GM23338 (cell line): ENCODE results near the gene MARCKSL1. TPM values are rescaled to one million over a fixed set of nuclear protein-coding genes. Genes with fewer than 3 reads are reported as not detected.

Experiments used
- ATAC-seq: fragments of 200-7000 bp; cut with Tn5 transposase; 3 replicates; pipeline ENCODE4 v1.9.1; 2020
- DNase-seq: peaks from one replicate; pipeline ENCODE4 v3.0.0-alpha.2; 2015; ENCODE audit warnings: low spot score
- H2AFZ ChIP-seq: fragments of 200-600 bp; sonication (generic); 2 replicates; pipeline ENCODE4 v1.8.0; 2016; ENCODE audit warnings: antibody characterized with exemption, mild to moderate bottlenecking, moderate library complexity
- H3F3A ChIP-seq: fragments of 200-600 bp; sonication (generic); replicated peaks from 2 replicates; pipeline ENCODE4 v1.8.0; 2017; ENCODE audit warnings: antibody characterized with exemption, mixed run types, low read depth
- H3K27ac ChIP-seq: fragments of 200-600 bp; sonication (generic); 2 replicates; pipeline ENCODE4 v1.6.1; 2016; ENCODE audit warnings: low read depth
- H3K27me3 ChIP-seq: fragments of 200-600 bp; sonication (generic); 2 replicates; pipeline ENCODE4 v1.8.0; 2016; ENCODE audit warnings: mild to moderate bottlenecking, mixed run types, moderate library complexity; ENCODE audit not compliant: insufficient read depth
- H3K36me3 ChIP-seq: fragments of 200-600 bp; sonication (generic); 2 replicates; pipeline ENCODE4 v1.8.0; 2016; ENCODE audit warnings: mild to moderate bottlenecking; ENCODE audit not compliant: insufficient read depth
- H3K4me1 ChIP-seq: fragments of 200-600 bp; sonication (generic); 2 replicates; pipeline ENCODE4 v1.8.0; 2016; ENCODE audit warnings: mild to moderate bottlenecking, moderate library complexity; ENCODE audit not compliant: insufficient read depth
- H3K4me2 ChIP-seq: fragments of 200-600 bp; sonication (generic); 2 replicates; pipeline ENCODE4 v1.7.1; 2017; ENCODE audit warnings: mixed run types
- H3K4me3 ChIP-seq: fragments of 200-600 bp; sonication (generic); 2 replicates; pipeline ENCODE4 v1.6.1; 2016; ENCODE audit warnings: mixed run types
- H3K79me2 ChIP-seq: fragments of 200-600 bp; sonication (generic); replicated peaks from 2 replicates; pipeline ENCODE4 v1.8.0; 2017; ENCODE audit warnings: mild to moderate bottlenecking; ENCODE audit not compliant: insufficient read depth
- H3K9me2 ChIP-seq: fragments of 200-600 bp; sonication (generic); 2 replicates; pipeline ENCODE4 v1.8.0; 2017; ENCODE audit not compliant: insufficient read depth
- H4K20me1 ChIP-seq: fragments of 200-600 bp; sonication (generic); replicated peaks from 2 replicates; pipeline ENCODE4 v1.8.0; 2017; ENCODE audit warnings: mild to moderate bottlenecking; ENCODE audit not compliant: insufficient read depth
- H3K27ac Mint-ChIP-seq: 2 replicates; pipeline ENCODE4 v1.8.0; 2020; ENCODE audit warnings: inconsistent platforms, mild to moderate bottlenecking, moderate library complexity, mixed read lengths
- H3K27me3 Mint-ChIP-seq: 3 replicates; pipeline ENCODE4 v1.8.0; 2022; ENCODE audit warnings: low read depth, mild to moderate bottlenecking, moderate library complexity, mixed read lengths, inconsistent platforms; ENCODE audit not compliant: insufficient read depth, poor library complexity
- H3K36me3 Mint-ChIP-seq: 3 replicates; pipeline ENCODE4 v1.8.0; 2021; ENCODE audit warnings: low read depth, mild to moderate bottlenecking, inconsistent platforms, moderate library complexity, mixed read lengths
- H3K4me1 Mint-ChIP-seq: 3 replicates; pipeline ENCODE4 v1.8.0; 2020; ENCODE audit warnings: mild to moderate bottlenecking, inconsistent platforms, mixed read lengths
- H3K4me3 Mint-ChIP-seq: 3 replicates; pipeline ENCODE4 v1.8.0; 2021; ENCODE audit warnings: moderate library complexity, mild to moderate bottlenecking, inconsistent platforms, mixed read lengths
- H3K9me3 Mint-ChIP-seq: 3 replicates; pipeline ENCODE4 v1.8.0; 2020; ENCODE audit warnings: moderate library complexity, mild to moderate bottlenecking, inconsistent platforms, mixed read lengths
- EZH2phosphoT487 ChIP-seq: fragments of 200-600 bp; sonication (generic); IDR thresholded peaks from one replicate; pipeline ENCODE4 v1.8.1; 2018; ENCODE audit warnings: antibody characterized with exemption; ENCODE audit not compliant: unreplicated experiment
- NANOG ChIP-seq: IDR thresholded peaks from 2 replicates; pipeline ENCODE4 v1.6.1; 2016; ENCODE audit warnings: antibody characterized with exemption, borderline replicate concordance
- REST ChIP-seq: IDR thresholded peaks from one replicate; pipeline ENCODE4 v1.6.1; 2018; ENCODE audit warnings: antibody characterized with exemption; ENCODE audit not compliant: unreplicated experiment
- STAT1 ChIP-seq: IDR thresholded peaks from one replicate; pipeline ENCODE4 v1.6.1; 2016; ENCODE audit warnings: antibody characterized with exemption; ENCODE audit not compliant: unreplicated experiment
- ZNF114 ChIP-seq: fragments of 250-450 bp; sonication (Bioruptor Pico); IDR thresholded peaks from 2 replicates; pipeline ENCODE4 v1.5.0; 2020; ENCODE audit warnings: mild to moderate bottlenecking, moderate library complexity
- ZNF331 ChIP-seq: fragments of 250-450 bp; sonication (Bioruptor Pico); IDR thresholded peaks from 2 replicates; pipeline ENCODE4 v1.5.0; 2020; ENCODE audit warnings: low read depth, mild to moderate bottlenecking, moderate library complexity
- polyA plus RNA-seq: library from polyadenylated mRNA; unstranded; fragments of >200 nt; fragmentation: Nextera tagmentation; extraction: Ambion mirVana; gene quantifications from 2 replicates; pipeline ENCODE4 v1.2.1, GENCODE V29; 2016
- total RNA-seq: library from RNA; depleted of rRNA; stranded (reverse); fragments of >200 nt; shearing (Covaris generic); gene quantifications from 2 replicates; pipeline ENCODE4 v1.2.3, GENCODE V29; 2014
- TF ChIP-seq, protein P1 (sequence below), 2 experiments: fragments of 200-600 bp in 1 of 2; sonication (generic) in 1 of 2; conservative IDR thresholded peaks; 2 replicates each; pipeline versions ENCODE4 v1.5.1 to v1.6.1; 2016 to 2017; ENCODE audit warnings: antibody characterized with exemption in 2 of 2, low read depth in 2 of 2, mild to moderate bottlenecking in 2 of 2, moderate library complexity in 1 of 2

Gene MARCKSL1
- total and polyA plus RNA-seq, 2 experiments from 2014 or later = 329 to 553 TPM

GRCh38 chr1:32291145-32291707 lies 44.8 kb downstream of the MARCKSL1 start:
- peaks cover 17% of the 10 kb centered on the region for H3K27me3 Mint-ChIP-seq
- H3K4me1 ChIP-seq = peaks cover 8% of the 10 kb centered on the region
- H3K36me3 ChIP-seq = no peaks in the 10 kb centered on the region
- H3K79me2 ChIP-seq = peaks cover 42% of the 10 kb centered on the region
- peak overlapping the region; percentile 86 for H2AFZ ChIP-seq
- 0 out of 2 replicates have a peak, but pooled peaks cover 6% of the 10 kb centered on the region for H3F3A ChIP-seq
- H3K9me2 ChIP-seq = no peaks in the 10 kb centered on the region
- H3K27ac ChIP-seq = no peak overlapping the region
- DNase-seq = no peak
- TF ChIP-seq NANOG (no peak), ZNF331 (CRISPR knock-in tag) (no peak), STAT1 (no peak), EZH2phosphoT487 (no peak), REST (no peak)
- TF ChIP-seq, protein P1, sequence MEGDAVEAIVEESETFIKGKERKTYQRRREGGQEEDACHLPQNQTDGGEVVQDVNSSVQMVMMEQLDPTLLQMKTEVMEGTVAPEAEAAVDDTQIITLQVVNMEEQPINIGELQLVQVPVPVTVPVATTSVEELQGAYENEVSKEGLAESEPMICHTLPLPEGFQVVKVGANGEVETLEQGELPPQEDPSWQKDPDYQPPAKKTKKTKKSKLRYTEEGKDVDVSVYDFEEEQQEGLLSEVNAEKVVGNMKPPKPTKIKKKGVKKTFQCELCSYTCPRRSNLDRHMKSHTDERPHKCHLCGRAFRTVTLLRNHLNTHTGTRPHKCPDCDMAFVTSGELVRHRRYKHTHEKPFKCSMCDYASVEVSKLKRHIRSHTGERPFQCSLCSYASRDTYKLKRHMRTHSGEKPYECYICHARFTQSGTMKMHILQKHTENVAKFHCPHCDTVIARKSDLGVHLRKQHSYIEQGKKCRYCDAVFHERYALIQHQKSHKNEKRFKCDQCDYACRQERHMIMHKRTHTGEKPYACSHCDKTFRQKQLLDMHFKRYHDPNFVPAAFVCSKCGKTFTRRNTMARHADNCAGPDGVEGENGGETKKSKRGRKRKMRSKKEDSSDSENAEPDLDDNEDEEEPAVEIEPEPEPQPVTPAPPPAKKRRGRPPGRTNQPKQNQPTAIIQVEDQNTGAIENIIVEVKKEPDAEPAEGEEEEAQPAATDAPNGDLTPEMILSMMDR (conservative IDR thresholded peaks at IDR 0.05; ENCODE audit: low read depth in 2 of 2) = no peak
- H3K4me3 Mint-ChIP-seq = peak overlapping the region; percentile 94
- peak overlapping the region; percentile 92 for H3K4me3 ChIP-seq
- peak overlapping the region; percentile 92 for H3K4me2 ChIP-seq
- H3K36me3 Mint-ChIP-seq = peaks cover 16% of the 10 kb centered on the region; the same call in 2 of the 3 replicates
- no peaks in the 10 kb centered on the region; the same call in 2 of the 3 replicates for H3K9me3 Mint-ChIP-seq
- peak overlapping the region; percentile 83 for H3K27ac Mint-ChIP-seq
- no peak for ATAC-seq
- peaks cover 17% of the 10 kb centered on the region for H3K4me1 Mint-ChIP-seq
- peaks cover 24% of the 10 kb centered on the region for H4K20me1 ChIP-seq
- no peaks in the 10 kb centered on the region for H3K27me3 ChIP-seq

DNA sequence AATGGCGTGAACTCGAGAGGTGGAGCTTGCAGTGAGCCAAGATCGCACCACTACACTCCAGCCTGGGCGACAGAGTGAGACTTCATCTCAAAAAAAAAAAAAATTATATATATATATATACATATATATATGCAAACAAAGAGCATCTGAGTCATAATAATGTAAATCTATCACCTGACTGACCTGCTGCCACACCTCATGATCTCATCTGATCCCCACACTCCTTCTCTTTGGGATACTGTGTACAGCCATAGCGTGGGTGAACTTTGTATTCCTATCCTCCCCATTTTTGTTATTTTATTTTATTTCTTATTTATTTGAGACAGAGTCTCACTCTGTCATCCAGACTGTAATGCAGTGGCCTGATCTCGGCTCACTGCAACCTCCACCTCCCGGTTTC lies 46.8 kb downstream of the MARCKSL1 start:
- H3K27ac ChIP-seq = no peak overlapping the region
- no peak for DNase-seq
- peaks cover 7% of the 10 kb centered on the region; the same call in 1 of the 2 replicates for H4K20me1 ChIP-seq
- no peak overlapping the region for H3K4me3 Mint-ChIP-seq
- no peak overlapping the region for H3K27ac Mint-ChIP-seq
- peaks cover 8% of the 10 kb centered on the region for H3K4me1 ChIP-seq
- H3K27me3 ChIP-seq = no peaks in the 10 kb centered on the region
- peaks cover 2% of the 10 kb centered on the region; the same call in 1 of the 2 replicates for H3K36me3 ChIP-seq
- peaks cover 11% of the 10 kb centered on the region for H3K4me1 Mint-ChIP-seq
- 0 out of 2 replicates have a peak, but pooled peaks cover 6% of the 10 kb centered on the region for H3F3A ChIP-seq
- H3K36me3 Mint-ChIP-seq = peaks cover 25% of the 10 kb centered on the region
- peaks cover 22% of the 10 kb centered on the region for H3K79me2 ChIP-seq
- ATAC-seq = no peak
- H3K4me3 ChIP-seq = no peak overlapping the region
- H2AFZ ChIP-seq = no peak overlapping the region
- H3K27me3 Mint-ChIP-seq = peaks cover 18% of the 10 kb centered on the region
- H3K4me2 ChIP-seq = no peak overlapping the region
- no peak for TF ChIP-seq ZNF114 (CRISPR knock-in tag)
- no peaks in the 10 kb centered on the region; the same call in 2 of the 3 replicates for H3K9me3 Mint-ChIP-seq
- H3K9me2 ChIP-seq = no peaks in the 10 kb centered on the region
